HFFc6 (cell line): ENCODE measurements around the gene HES2. TPM values are rescaled to one million over a fixed set of nuclear protein-coding genes. Genes with fewer than 3 reads are reported as not detected.

Experiments used
- DNase-seq: peaks from one replicate; pipeline ENCODE4 v3.0.0-alpha.2; 2018
- H3K27ac Mint-ChIP-seq: 2 replicates; pipeline ENCODE4 v1.8.0; 2020; ENCODE audit warnings: mild to moderate bottlenecking, mixed read lengths
- H3K27me3 Mint-ChIP-seq: 2 replicates; pipeline ENCODE4 v1.8.0; 2021; ENCODE audit warnings: mild to moderate bottlenecking, moderate library complexity, mixed read lengths; ENCODE audit not compliant: insufficient read depth
- H3K36me3 Mint-ChIP-seq: 2 replicates; pipeline ENCODE4 v1.8.0; 2021; ENCODE audit warnings: low read depth, mixed read lengths
- H3K4me1 Mint-ChIP-seq: 2 replicates; pipeline ENCODE4 v1.8.0; 2020; ENCODE audit warnings: low read depth, mixed read lengths
- H3K4me3 Mint-ChIP-seq: 2 replicates; pipeline ENCODE4 v1.8.0; 2020; ENCODE audit warnings: mild to moderate bottlenecking, moderate library complexity, mixed read lengths
- H3K9me3 Mint-ChIP-seq: 2 replicates; pipeline ENCODE4 v1.8.0; 2020; ENCODE audit warnings: mild to moderate bottlenecking, mixed read lengths
- CTCF ChIP-seq: fragments of 200-600 bp; sonication (generic); IDR thresholded peaks from 2 replicates; pipeline ENCODE4 v1.5.0; 2021; ENCODE audit warnings: antibody characterized with exemption, mild to moderate bottlenecking
- total RNA-seq, 6 experiments: library from RNA; stranded (reverse); fragmentation: NEBNext Ultra II Directional; extraction: Animal tissue kit (Norgen Biotek cat#: 25700); gene quantifications; 2 replicates in 1 of 6; 3 replicates in 5 of 6; pipeline ENCODE4 v1.2.3, GENCODE V29; 2021

HES2 gene
- total RNA-seq, 6 experiments from 2014 or later, result 0.14 to 0.35 (median 0.30) TPM; not detected in 2

GRCh38 chr1:6419397-6419803 lies 319 bp downstream of the HES2 start:
- DNase-seq, result no peak
- Mint-ChIP-seq H3K27ac (no peak overlapping the region), H3K36me3 (no peaks in the 10 kb centered on the region), H3K4me3 (no peak overlapping the region; the same call in 1 of the 2 replicates), H3K4me1 (peaks cover 30% of the 10 kb centered on the region), H3K27me3 (peaks cover 47% of the 10 kb centered on the region), H3K9me3 (no peaks in the 10 kb centered on the region)
- no peak for TF ChIP-seq CTCF

GRCh38 chr1:6418668-6419396 lies 887 bp downstream of the HES2 start:
- peaks cover 41% of the 10 kb centered on the region for H3K27me3 Mint-ChIP-seq
- no peak for DNase-seq
- H3K4me1 Mint-ChIP-seq, result peaks cover 36% of the 10 kb centered on the region
- H3K9me3 Mint-ChIP-seq, result no peaks in the 10 kb centered on the region
- no peak overlapping the region; the same call in 1 of the 2 replicates for H3K4me3 Mint-ChIP-seq
- H3K27ac Mint-ChIP-seq, result no peak overlapping the region
- TF ChIP-seq CTCF, result no peak
- no peaks in the 10 kb centered on the region for H3K36me3 Mint-ChIP-seq

- no peak overlapping the region for H3K27ac Mint-ChIP-seq
- H3K4me1 Mint-ChIP-seq, result peaks cover 36% of the 10 kb centered on the region
- H3K27me3 Mint-ChIP-seq, result peaks cover 40% of the 10 kb centered on the region
- H3K36me3 Mint-ChIP-seq, result no peaks in the 10 kb centered on the region
- no peaks in the 10 kb centered on the region for H3K9me3 Mint-ChIP-seq
- no peak for TF ChIP-seq CTCF
- DNase-seq, result no peak
- no peak overlapping the region for H3K4me3 Mint-ChIP-seq
Measured at GRCh38 chr1:6417961-6418667, 1.6 kb downstream of the HES2 start.

- peaks cover 35% of the 10 kb centered on the region for H3K4me1 Mint-ChIP-seq
- H3K4me3 Mint-ChIP-seq, result no peak overlapping the region
- no peak for TF ChIP-seq CTCF
- DNase-seq, result no peak
- no peaks in the 10 kb centered on the region for H3K36me3 Mint-ChIP-seq
- peaks cover 37% of the 10 kb centered on the region for H3K27me3 Mint-ChIP-seq
- H3K9me3 Mint-ChIP-seq, result no peaks in the 10 kb centered on the region
- H3K27ac Mint-ChIP-seq, result no peak overlapping the region
Measured at GRCh38 chr1:6416906-6417305, 2.8 kb downstream of the HES2 start.

- DNase-seq, result no peak
- Mint-ChIP-seq H3K27me3 (peaks cover 38% of the 10 kb centered on the region), H3K36me3 (no peaks in the 10 kb centered on the region), H3K27ac (no peak overlapping the region), H3K9me3 (no peaks in the 10 kb centered on the region), H3K4me3 (no peak overlapping the region), H3K4me1 (peaks cover 35% of the 10 kb centered on the region)
- no peak for TF ChIP-seq CTCF
Measured at GRCh38 chr1:6416295-6416656, 3.4 kb downstream of the HES2 start.
